HepG2 (cell line): Measurements from ENCODE around the gene USP15. TPM values are rescaled to one million over a fixed set of nuclear protein-coding genes. Genes with fewer than 3 reads are reported as not detected.

Experiments used
- ATAC-seq: fragments of 200-7000 bp; cut with Tn5 transposase; 3 replicates; pipeline ENCODE4 v1.9.1; 2020; ENCODE audit warnings: mild to moderate bottlenecking, moderate library complexity
- BruUV-seq: library from RNA; stranded (reverse); fragments of 400-500 nt; replicated peaks from 2 replicates; lab custom pipeline; 2021; lab: Mats Ljungman, UMichigan
- CTCF ChIA-PET: fragments of 300-600 bp; formaldehyde crosslinking; extraction: SDS; loops from one replicate; lab custom pipeline; 2021; ENCODE audit warnings: low total read pairs, inconsistent platforms, low intra/inter-chr PET ratio; lab: Yijun Ruan, JAX
- POLR2A ChIA-PET: fragments of 350-600 bp; sonication (Branson Sonifier 250); formaldehyde crosslinking; loops from one replicate; lab custom pipeline; 2020; ENCODE audit warnings: antibody characterized with exemption, inconsistent platforms; lab: Yijun Ruan, JAX
- DNase-seq: peaks from one replicate; pipeline ENCODE4 v3.0.0-alpha.2; 2015; ENCODE audit warnings: low spot score
- FAIRE-seq: peaks from 3 replicates; lab custom pipeline; 2011; peaks lifted over from hg19 to GRCh38; lab: Jason Lieb, UNC
- H2AFZ ChIP-seq: one replicate; pipeline ENCODE4 v1.6.1; 2011; ENCODE audit warnings: low read length, inconsistent platforms
- H3K27ac ChIP-seq: fragments of 300-600 bp; 3 replicates; pipeline ENCODE4 v1.8.0; 2011; ENCODE audit warnings: mixed run types, mild to moderate bottlenecking, mixed read lengths, low read length, inconsistent platforms; ENCODE audit not compliant: insufficient read depth; ENCODE audit errors: extremely low read length
- H3K27me3 ChIP-seq, 2 experiments: fragments of 200-600 bp in 1 of 2; 2 replicates in 1 of 2; 3 replicates in 1 of 2; pipeline versions ENCODE4 v1.6.0 to v1.8.0; 2011; ENCODE audit warnings: low read length in 2 of 2, mild to moderate bottlenecking in 2 of 2, moderate library complexity in 2 of 2, inconsistent platforms in 1 of 2; ENCODE audit not compliant: insufficient read depth in 2 of 2, control insufficient read depth in 1 of 2
- H3K36me3 ChIP-seq, 2 experiments: fragments of 200-600 bp in 1 of 2; replicated peaks in 1 of 2; 2 replicates in 1 of 2; 3 replicates in 1 of 2; pipeline versions ENCODE4 v1.5.1 to v1.8.0; 2011; ENCODE audit warnings: low read length in 2 of 2, inconsistent platforms in 1 of 2; ENCODE audit not compliant: insufficient read depth in 2 of 2, control insufficient read depth in 1 of 2
- H3K4me1 ChIP-seq: 2 replicates; pipeline ENCODE4 v1.5.1; 2012; ENCODE audit warnings: low read length, inconsistent platforms; ENCODE audit not compliant: insufficient read depth
- H3K4me2 ChIP-seq: 2 replicates; pipeline ENCODE4 v1.6.0; 2011; ENCODE audit warnings: low read depth, low read length, inconsistent platforms
- H3K4me3 ChIP-seq, 3 experiments: fragments of 200-600 bp in 1 of 3; sonication (generic), shearing (Covaris generic) in 1 of 3; replicated peaks in 1 of 3; 2 replicates each; pipeline ENCODE4 v1.5.1; 2011 to 2016; ENCODE audit warnings: low read length in 3 of 3, inconsistent platforms in 2 of 3, low read depth in 2 of 3, mild to moderate bottlenecking in 2 of 3, control low read depth in 1 of 3, mixed read lengths in 1 of 3; ENCODE audit not compliant: insufficient read depth in 1 of 3
- H3K79me2 ChIP-seq: one replicate; pipeline ENCODE4 v1.6.1; 2011; ENCODE audit warnings: low read length, inconsistent platforms; ENCODE audit not compliant: insufficient read depth
- H3K9ac ChIP-seq: 2 replicates; pipeline ENCODE4 v1.6.0; 2011; ENCODE audit warnings: mild to moderate bottlenecking, low read depth, low read length, inconsistent platforms; ENCODE audit not compliant: insufficient read depth
- H3K9me3 ChIP-seq: 2 replicates; pipeline ENCODE4 v1.5.1; 2012; ENCODE audit warnings: mild to moderate bottlenecking, low read length
- H4K20me1 ChIP-seq: 2 replicates; pipeline ENCODE4 v1.6.0; 2011; ENCODE audit warnings: inconsistent platforms, mild to moderate bottlenecking, low read length, moderate library complexity; ENCODE audit not compliant: insufficient read depth
- AHR ChIP-seq: IDR thresholded peaks from 2 replicates; pipeline ENCODE4 v1.6.1; 2018; ENCODE audit warnings: missing genetic modification reagents, missing compliant biosample characterization
- EEA1 ChIP-seq: sonication (generic); formaldehyde crosslinking; IDR thresholded peaks from 2 replicates; pipeline ENCODE4 v1.5.1; 2020; ENCODE audit warnings: mild to moderate bottlenecking, missing genetic modification reagents, borderline replicate concordance
- GFI1 ChIP-seq: sonication (generic); formaldehyde crosslinking; IDR thresholded peaks from 2 replicates; pipeline ENCODE4 v1.5.0; 2020; ENCODE audit warnings: missing genetic modification reagents, mild to moderate bottlenecking, borderline replicate concordance
- IKZF1 ChIP-seq: fragments of 450-650 bp; IDR thresholded peaks from 2 replicates; pipeline ENCODE4 v1.7.1; 2016
- MAZ ChIP-seq, 2 experiments: sonication (generic) in 1 of 2; formaldehyde crosslinking in 1 of 2; IDR thresholded peaks; 2 replicates each; pipeline versions ENCODE4 v1.5.0 to v1.6.1; 2012 to 2020; ENCODE audit warnings: low read depth in 2 of 2, mild to moderate bottlenecking in 2 of 2, borderline replicate concordance in 1 of 2, improper control_type of control experiment in 1 of 2, low read length in 1 of 2, missing genetic modification reagents in 1 of 2, moderate library complexity in 1 of 2
- MEIS1 ChIP-seq: sonication (generic); formaldehyde crosslinking; IDR thresholded peaks from 2 replicates; pipeline ENCODE4 v1.9.0; 2021; ENCODE audit warnings: mild to moderate bottlenecking, missing genetic modification reagents, moderate library complexity, borderline replicate concordance
- MTA1 ChIP-seq: sonication (generic); formaldehyde crosslinking; IDR thresholded peaks from 2 replicates; pipeline ENCODE4 v1.4.0; 2020; ENCODE audit warnings: missing genetic modification reagents, mild to moderate bottlenecking, borderline replicate concordance
- NFKB2 ChIP-seq: sonication (generic); formaldehyde crosslinking; IDR thresholded peaks from 2 replicates; pipeline ENCODE4 v1.4.0; 2020; ENCODE audit warnings: missing genetic modification reagents, borderline replicate concordance
- SRF ChIP-seq: IDR thresholded peaks from 2 replicates; pipeline ENCODE4 v1.6.1; 2011; ENCODE audit warnings: mild to moderate bottlenecking, low read depth, low read length, moderate library complexity
- TAF1 ChIP-seq: sonication (generic); formaldehyde crosslinking; IDR thresholded peaks from 2 replicates; pipeline ENCODE4 v1.4.0; 2020; ENCODE audit warnings: missing genetic modification reagents
- XRCC5 ChIP-seq: fragments of 200-400 bp; formaldehyde crosslinking; optimal IDR thresholded peaks from 2 replicates; pipeline ENCODE3; 2017; ENCODE audit warnings: mild to moderate bottlenecking, low read length
- ZNF713 ChIP-seq: sonication (generic); formaldehyde crosslinking; IDR thresholded peaks from 2 replicates; pipeline ENCODE4 v1.4.0; 2020; ENCODE audit warnings: mild to moderate bottlenecking, missing genetic modification reagents
- ZNF772 ChIP-seq: sonication (generic); formaldehyde crosslinking; IDR thresholded peaks from 2 replicates; pipeline ENCODE4 v1.5.0; 2020; ENCODE audit warnings: mild to moderate bottlenecking, missing genetic modification reagents
- ZNF841 ChIP-seq: sonication (generic); formaldehyde crosslinking; IDR thresholded peaks from 2 replicates; pipeline ENCODE4 v1.8.1; 2023; ENCODE audit warnings: missing genetic modification reagents, borderline replicate concordance
- ZSCAN9 ChIP-seq: IDR thresholded peaks from 2 replicates; pipeline ENCODE4 v1.6.1; 2016; ENCODE audit warnings: borderline replicate concordance
- WGBS: methylation state at CpG from one replicate; pipeline ENCODE4 v1.1.6; 2017; ENCODE audit warnings: low lambda C conversion rate; 5-methylcytosine and 5-hydroxymethylcytosine counted together
- in situ Hi-C: cut with HindIII; loops from 2 replicates; pipeline ENCODE4 v1.10.0; 2017; ENCODE audit warnings: low pct_unique_long_range_greater_than_20kb; ENCODE audit not compliant: extremely low pct_ligation_motif_present
- intact Hi-C: fragments of 100-400 bp; cut with micrococcal nuclease; formaldehyde crosslinking; loops from one replicate; pipeline ENCODE4 v1.10.0; 2022; ENCODE audit not compliant: unreplicated experiment
- polyA plus RNA-seq, 8 experiments: library from polyadenylated mRNA; depleted of rRNA in 3 of 8; stranded (reverse) in 7 of 8; unstranded in 1 of 8; fragments of >200 nt; fragmentation: Illumina TruSeq in 4 of 8; extraction: Trizol in 4 of 8; gene quantifications; 2 replicates each; pipeline versions ENCODE4 v1.2.1 to v1.2.3, GENCODE V29; 2011 to 2016; ENCODE audit warnings: low read depth in 4 of 8, missing spikeins in 1 of 8, mixed read lengths in 1 of 8; ENCODE audit not compliant: insufficient read depth in 1 of 8
- total RNA-seq, 5 experiments: library from RNA; depleted of rRNA; stranded (reverse); fragments of >200 nt; fragmentation: Illumina TruSeq; extraction: Trizol; gene quantifications; 2 replicates each; pipeline ENCODE4 v1.2.3, GENCODE V29; 2016; ENCODE audit warnings: low read depth in 1 of 5
- TF ChIP-seq, protein P1 (sequence below): IDR thresholded peaks from 2 replicates; pipeline ENCODE4 v1.6.1; 2012; ENCODE audit warnings: low read depth, low read length, improper control_type of control experiment
- TF ChIP-seq, protein P2 (sequence below): IDR thresholded peaks from 2 replicates; pipeline ENCODE4 v1.6.1; 2016; ENCODE audit warnings: mild to moderate bottlenecking

Gene USP15
- total and polyA plus RNA-seq, 2 of the 13 experiments (the other 11 are each of a cell fraction or from before 2014, with no cell fraction given), result 17.3 to 51.7 TPM

DNA sequence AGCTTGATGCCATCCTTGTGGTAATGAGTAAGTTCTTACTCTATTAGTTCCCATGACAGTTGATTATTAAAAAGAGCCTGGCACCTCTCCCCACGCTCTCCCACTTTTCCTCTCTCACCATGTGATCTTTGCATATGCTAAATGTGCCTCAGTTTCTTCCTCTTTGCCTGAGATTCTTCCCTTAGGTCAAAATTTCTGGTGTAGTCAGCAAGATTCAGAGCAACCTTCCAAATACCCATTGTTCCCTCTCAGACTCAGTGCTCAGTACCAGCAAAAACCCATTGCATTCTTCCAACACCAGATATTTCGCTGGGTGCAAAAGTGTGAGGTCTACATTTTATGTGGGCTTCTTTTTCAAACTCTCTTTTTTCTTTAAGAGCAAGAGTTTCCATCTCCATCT is 10.8 kb upstream of the USP15 start (continued):
- TF ChIP-seq, protein P1, sequence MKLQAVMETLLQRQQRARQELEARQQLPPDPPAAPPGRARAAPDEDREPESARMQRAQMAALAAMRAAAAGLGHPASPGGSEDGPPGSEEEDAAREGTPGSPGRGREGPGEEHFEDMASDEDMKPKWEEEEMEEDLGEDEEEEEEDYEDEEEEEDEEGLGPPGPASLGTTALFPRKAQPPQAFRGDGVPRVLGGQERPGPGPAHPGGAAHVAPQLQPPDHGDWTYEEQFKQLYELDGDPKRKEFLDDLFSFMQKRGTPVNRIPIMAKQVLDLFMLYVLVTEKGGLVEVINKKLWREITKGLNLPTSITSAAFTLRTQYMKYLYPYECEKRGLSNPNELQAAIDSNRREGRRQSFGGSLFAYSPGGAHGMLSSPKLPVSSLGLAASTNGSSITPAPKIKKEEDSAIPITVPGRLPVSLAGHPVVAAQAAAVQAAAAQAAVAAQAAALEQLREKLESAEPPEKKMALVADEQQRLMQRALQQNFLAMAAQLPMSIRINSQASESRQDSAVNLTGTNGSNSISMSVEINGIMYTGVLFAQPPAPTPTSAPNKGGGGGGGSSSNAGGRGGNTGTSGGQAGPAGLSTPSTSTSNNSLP, result no peak
- TF ChIP-seq ZSCAN9, result no peak
- TF ChIP-seq GFI1 (CRISPR knock-in tag), result no peak
- no peak for TF ChIP-seq TAF1
- TF ChIP-seq EEA1, result no peak
- TF ChIP-seq, protein P2, sequence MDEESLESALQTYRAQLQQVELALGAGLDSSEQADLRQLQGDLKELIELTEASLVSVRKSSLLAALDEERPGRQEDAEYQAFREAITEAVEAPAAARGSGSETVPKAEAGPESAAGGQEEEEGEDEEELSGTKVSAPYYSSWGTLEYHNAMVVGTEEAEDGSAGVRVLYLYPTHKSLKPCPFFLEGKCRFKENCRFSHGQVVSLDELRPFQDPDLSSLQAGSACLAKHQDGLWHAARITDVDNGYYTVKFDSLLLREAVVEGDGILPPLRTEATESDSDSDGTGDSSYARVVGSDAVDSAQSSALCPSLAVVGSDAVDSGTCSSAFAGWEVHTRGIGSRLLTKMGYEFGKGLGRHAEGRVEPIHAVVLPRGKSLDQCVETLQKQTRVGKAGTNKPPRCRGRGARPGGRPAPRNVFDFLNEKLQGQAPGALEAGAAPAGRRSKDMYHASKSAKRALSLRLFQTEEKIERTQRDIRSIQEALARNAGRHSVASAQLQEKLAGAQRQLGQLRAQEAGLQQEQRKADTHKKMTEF (CRISPR knock-in tag), result no peak
- no peak for TF ChIP-seq ZNF772 (CRISPR knock-in tag)
- no peak for TF ChIP-seq SRF
- TF ChIP-seq ZNF841 (CRISPR knock-in tag), result no peak
- TF ChIP-seq ZNF713 (CRISPR knock-in tag), result no peak

DNA sequence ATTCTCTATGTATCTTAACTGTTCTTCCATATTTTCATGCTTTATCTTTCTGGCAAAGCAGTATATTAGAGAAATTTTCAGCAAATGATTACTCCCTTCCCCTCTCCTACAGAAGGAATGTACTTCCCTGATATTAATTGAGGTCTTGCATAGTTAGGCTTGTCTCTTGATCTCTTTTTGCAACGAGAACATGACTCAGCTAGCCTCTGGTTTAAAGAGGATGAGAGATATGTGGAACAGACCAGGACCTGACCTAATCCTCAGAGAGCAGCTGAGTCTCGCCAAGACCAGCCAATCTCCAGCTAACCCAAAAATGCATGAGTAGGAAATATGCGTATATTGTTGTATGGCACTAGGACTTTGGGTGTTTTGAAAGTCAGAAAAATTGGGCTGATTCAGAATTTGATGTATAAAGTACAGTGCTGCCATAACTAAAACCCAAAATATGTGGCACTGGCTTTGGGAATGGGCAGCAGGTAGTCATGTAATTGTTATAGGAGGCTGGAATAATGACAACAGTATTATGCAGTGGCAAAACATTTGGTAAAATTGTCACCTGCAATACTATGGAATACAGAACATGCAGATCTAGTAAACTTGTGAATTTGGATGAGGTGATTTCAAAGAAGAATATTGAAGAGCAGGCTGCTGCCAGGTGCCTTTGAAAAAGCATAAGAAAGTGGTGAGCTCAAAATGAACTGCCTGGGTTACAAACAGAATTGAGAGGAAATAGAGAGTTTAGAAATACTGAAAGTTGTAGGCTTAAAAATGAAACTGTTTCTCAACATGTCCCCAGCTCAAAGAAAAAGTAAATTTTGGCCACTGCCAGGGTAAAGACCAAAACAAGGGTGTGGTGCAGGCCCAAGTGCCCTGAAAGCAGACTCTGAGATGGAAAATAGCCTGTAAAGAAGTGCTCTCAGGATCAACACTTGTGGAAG is 9.3 kb upstream of the USP15 start:
- H3K4me2 ChIP-seq, result no peak overlapping the region
- H3K9ac ChIP-seq, result no peak overlapping the region
- no peaks in the 10 kb centered on the region for H3K27me3 ChIP-seq
- no peaks in the 10 kb centered on the region for H3K79me2 ChIP-seq
- H4K20me1 ChIP-seq, result no peaks in the 10 kb centered on the region
- H3K9me3 ChIP-seq, result no peaks in the 10 kb centered on the region
- H3K36me3 ChIP-seq, result no peaks in the 10 kb centered on the region
- no TSS peak for BruUV-seq
- ATAC-seq (no peak), DNase-seq (no peak), FAIRE-seq (no peak)
- in situ Hi-C loops, result no loop called here
- no peak overlapping the region for H3K4me3 ChIP-seq
- ChIA-PET POLR2A (no interaction called here), CTCF (no interaction called here)
- TF ChIP-seq MTA1 (CRISPR knock-in tag), result no peak
- no peak for TF ChIP-seq IKZF1
- no peak for TF ChIP-seq MEIS1
- no peak for TF ChIP-seq AHR (CRISPR knock-in tag)
- no peak for TF ChIP-seq NFKB2 (CRISPR knock-in tag)
- TF ChIP-seq MAZ (IDR thresholded peaks at IDR 0.05; ENCODE audit: borderline replicate concordance, low read depth, low read length), result no peak
- no peak for TF ChIP-seq MAZ (CRISPR knock-in tag; IDR thresholded peaks at IDR 0.05; ENCODE audit: low read depth)
- TF ChIP-seq XRCC5, result no peak
- no peaks in the 10 kb centered on the region for H3K4me1 ChIP-seq
- no peak overlapping the region for H3K27ac ChIP-seq
- WGBS, result 47% methylated on average over 3 of the region's 3 CpGs
- H2AFZ ChIP-seq, result no peak overlapping the region
- intact Hi-C loops, result no loop called here
